Measurements from ENCODE around the gene GPR45. TPM values are rescaled to one million over a fixed set of nuclear protein-coding genes. Genes with fewer than 3 reads are reported as not detected.

GPR45 gene, protein sequence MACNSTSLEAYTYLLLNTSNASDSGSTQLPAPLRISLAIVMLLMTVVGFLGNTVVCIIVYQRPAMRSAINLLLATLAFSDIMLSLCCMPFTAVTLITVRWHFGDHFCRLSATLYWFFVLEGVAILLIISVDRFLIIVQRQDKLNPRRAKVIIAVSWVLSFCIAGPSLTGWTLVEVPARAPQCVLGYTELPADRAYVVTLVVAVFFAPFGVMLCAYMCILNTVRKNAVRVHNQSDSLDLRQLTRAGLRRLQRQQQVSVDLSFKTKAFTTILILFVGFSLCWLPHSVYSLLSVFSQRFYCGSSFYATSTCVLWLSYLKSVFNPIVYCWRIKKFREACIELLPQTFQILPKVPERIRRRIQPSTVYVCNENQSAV
- not detected for total RNA-seq
- not detected for polyA plus RNA-seq
- long read RNA-seq, donor 1: 0 reads
- long read RNA-seq, donor 2: 0 reads
- long read RNA-seq, donor 3: 0 reads
- long read RNA-seq, donor 4: 0 reads
- long read RNA-seq, donor 5: 0 reads
- long read RNA-seq, donor 6: 0 reads
- long read RNA-seq, donor 7: 0 reads
- long read RNA-seq, donor 8: 0 reads
- long read RNA-seq, donor 9: 0 reads
- long read RNA-seq, donor 10: 0 reads

DNA sequence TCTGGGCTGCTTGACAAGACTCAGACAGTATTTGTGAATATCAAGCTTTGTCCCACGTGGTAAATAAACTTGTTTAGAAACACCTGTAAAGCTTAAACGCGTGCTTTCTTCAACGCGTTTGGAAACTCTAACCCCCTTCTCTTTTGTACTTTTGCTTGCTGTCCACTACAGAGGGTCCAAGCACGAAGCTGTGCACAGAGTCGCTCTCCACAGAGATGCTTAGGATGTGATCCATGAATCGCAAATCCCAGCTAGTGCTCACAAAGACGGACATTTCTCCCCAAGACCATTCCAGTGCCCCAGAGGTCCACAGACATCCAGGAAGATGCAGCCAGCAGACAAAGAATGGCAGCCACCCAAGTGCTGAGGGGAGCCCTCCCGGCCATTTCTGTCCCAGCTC is at the start of gene GPR45:
TSS of gene GPR45 (plus strand) at position 301 of the 400 bp plus-strand sequence. CDS start 116 bp downstream, outside the sequence.
- no peaks in the 10 kb centered on the region for H3K36me3 ChIP-seq
- peaks cover 0 to 10% (median 0%) of the 10 kb centered on the region in 3 donors for H3K27me3 ChIP-seq
- intact Hi-C loops (cut with DNase I; ENCODE audit: low total_unique reads): no loop called here
- H3K4me1 ChIP-seq: peaks cover 0 to 16% (median 0%) of the 10 kb centered on the region in 4 donors
- no peak within 1 kb of the TSS for H3K27ac ChIP-seq
- DNase-seq: no peak
- TF ChIP-seq POLR2AphosphoS5 (IDR thresholded peaks at IDR 0.05) (no peak), POLR2A (IDR thresholded peaks at IDR 0.05) (no peak), EP300 (IDR thresholded peaks at IDR 0.05) (no peak)
- TF ChIP-seq, protein P1, sequence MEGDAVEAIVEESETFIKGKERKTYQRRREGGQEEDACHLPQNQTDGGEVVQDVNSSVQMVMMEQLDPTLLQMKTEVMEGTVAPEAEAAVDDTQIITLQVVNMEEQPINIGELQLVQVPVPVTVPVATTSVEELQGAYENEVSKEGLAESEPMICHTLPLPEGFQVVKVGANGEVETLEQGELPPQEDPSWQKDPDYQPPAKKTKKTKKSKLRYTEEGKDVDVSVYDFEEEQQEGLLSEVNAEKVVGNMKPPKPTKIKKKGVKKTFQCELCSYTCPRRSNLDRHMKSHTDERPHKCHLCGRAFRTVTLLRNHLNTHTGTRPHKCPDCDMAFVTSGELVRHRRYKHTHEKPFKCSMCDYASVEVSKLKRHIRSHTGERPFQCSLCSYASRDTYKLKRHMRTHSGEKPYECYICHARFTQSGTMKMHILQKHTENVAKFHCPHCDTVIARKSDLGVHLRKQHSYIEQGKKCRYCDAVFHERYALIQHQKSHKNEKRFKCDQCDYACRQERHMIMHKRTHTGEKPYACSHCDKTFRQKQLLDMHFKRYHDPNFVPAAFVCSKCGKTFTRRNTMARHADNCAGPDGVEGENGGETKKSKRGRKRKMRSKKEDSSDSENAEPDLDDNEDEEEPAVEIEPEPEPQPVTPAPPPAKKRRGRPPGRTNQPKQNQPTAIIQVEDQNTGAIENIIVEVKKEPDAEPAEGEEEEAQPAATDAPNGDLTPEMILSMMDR (IDR thresholded peaks at IDR 0.05): no peak
- H3K9me3 ChIP-seq: no peaks in the 10 kb centered on the region
- no peak within 1 kb of the TSS for H3K4me3 ChIP-seq
- 88 to 90% (median 89%) methylated on average over 10 of the region's 10 CpGs for WGBS, 5 donors

DNA sequence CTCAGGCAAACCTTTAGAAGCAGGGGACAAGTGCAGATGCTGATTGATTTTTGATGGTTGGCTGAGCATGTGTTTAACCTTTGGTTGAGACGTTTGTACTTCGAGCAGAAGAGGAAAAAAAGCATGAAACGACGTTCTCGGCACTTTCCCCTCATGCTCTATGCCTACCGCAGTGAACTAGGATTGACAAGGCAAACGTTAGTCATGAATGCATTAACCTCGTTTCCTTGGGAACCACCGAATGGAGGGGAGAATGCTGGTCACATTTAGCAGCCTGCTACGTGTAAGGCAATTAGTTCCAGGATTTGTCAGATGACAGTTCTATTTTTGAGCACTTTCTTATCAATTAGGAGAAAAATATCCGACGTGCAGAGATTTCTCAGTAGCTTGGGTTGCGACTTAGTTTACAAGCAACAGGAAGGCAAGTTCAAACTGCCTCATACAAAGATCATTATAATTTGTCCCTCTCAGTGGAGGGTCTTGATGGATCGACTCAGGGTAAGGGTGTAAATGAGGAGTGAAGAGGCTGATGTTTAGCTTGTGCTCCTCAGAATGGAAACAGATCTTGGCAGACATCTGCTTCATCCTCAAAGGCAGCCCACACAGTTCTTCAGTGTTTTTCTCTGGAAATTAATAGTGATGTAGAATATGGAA is 47.4 kb upstream of the GPR45 start:
- 15 to 19% (median 16%) methylated on average over 14 of the region's 14 CpGs for WGBS, 5 donors
- no peak for TF ChIP-seq POLR2AphosphoS5 (IDR thresholded peaks at IDR 0.05)
- no peak for TF ChIP-seq POLR2A (IDR thresholded peaks at IDR 0.05)
- TF ChIP-seq, protein P1 (IDR thresholded peaks at IDR 0.05): no peak
- no peak for TF ChIP-seq EP300 (IDR thresholded peaks at IDR 0.05)
- H3K4me1 ChIP-seq: no peaks in the 10 kb centered on the region
- H3K27ac ChIP-seq: no peak overlapping the region
- H3K27me3 ChIP-seq: peaks cover 0 to 6% (median 4%) of the 10 kb centered on the region in 3 donors
- H3K36me3 ChIP-seq: no peaks in the 10 kb centered on the region
- peak in 1 of 2 donors; percentile 50 for DNase-seq
- H3K9me3 ChIP-seq: peaks cover 0 to 12% (median 3%) of the 10 kb centered on the region in 4 donors
- no peak overlapping the region for H3K4me3 ChIP-seq
- intact Hi-C loops (cut with DNase I; ENCODE audit: low total_unique reads): no loop called here

DNA sequence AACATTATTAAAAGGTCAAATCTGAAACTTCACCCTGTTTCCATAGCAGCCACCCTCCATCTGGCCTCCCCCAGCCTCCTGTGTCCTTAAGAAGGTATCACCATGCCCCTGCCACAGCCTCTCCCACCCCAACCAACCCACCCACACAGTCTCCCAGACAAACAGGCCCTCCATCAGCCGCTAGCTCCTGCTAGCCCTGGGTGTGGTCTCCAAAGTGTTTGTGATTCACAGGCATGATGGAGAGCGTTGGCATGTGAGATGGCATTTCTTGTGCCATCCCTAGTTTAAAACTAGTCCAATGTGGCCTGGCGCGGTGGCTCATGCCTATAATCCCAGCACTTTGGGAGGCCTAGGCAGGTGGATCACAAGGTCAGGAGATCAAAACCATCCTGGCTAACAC is 44.9 kb upstream of the GPR45 start:
- H3K4me3 ChIP-seq: no peak overlapping the region

More for the DNA sequence above, 44.9 kb upstream of the GPR45 start:
- no peak for DNase-seq
- Histone ChIP-seq H3K27ac (no peak overlapping the region), H3K4me1 (no peaks in the 10 kb centered on the region), H3K9me3 (no peaks in the 10 kb centered on the region), H3K36me3 (no peaks in the 10 kb centered on the region), H3K27me3 (peaks cover 0 to 6% (median 4%) of the 10 kb centered on the region in 3 donors)
- 85 to 96% (median 93%) methylated on average over 4 of the region's 4 CpGs for WGBS, 5 donors
- intact Hi-C loops (cut with DNase I; ENCODE audit: low total_unique reads): no loop called here
- TF ChIP-seq POLR2A (IDR thresholded peaks at IDR 0.05) (no peak), EP300 (IDR thresholded peaks at IDR 0.05) (no peak), POLR2AphosphoS5 (IDR thresholded peaks at IDR 0.05) (no peak)
- TF ChIP-seq, protein P1 (IDR thresholded peaks at IDR 0.05): no peak
